Breast epithelium (tissue), 3 donors: ENCODE data around the gene KAT8.

Experiments
- POLR2A ChIP-seq: fragments of 450-650 bp; IDR thresholded peaks from one replicate; pipeline ENCODE4 v1.6.1; 2016; ENCODE audit warnings: antibody characterized with exemption, mild to moderate bottlenecking, moderate library complexity
- POLR2AphosphoS5 ChIP-seq, 3 donors: sonication (generic); formaldehyde crosslinking; IDR thresholded peaks; one replicate each; pipeline ENCODE4 v1.6.1; 2017; ENCODE audit warnings: antibody characterized with exemption in 3 of 3
- TF ChIP-seq, protein P1 (sequence below), 3 donors: fragments of 450-650 bp; IDR thresholded peaks; one replicate each; pipeline ENCODE4 v1.5.1; 2016 to 2017; ENCODE audit warnings: antibody characterized with exemption in 3 of 3, mild to moderate bottlenecking in 3 of 3, moderate library complexity in 3 of 3

DNA sequence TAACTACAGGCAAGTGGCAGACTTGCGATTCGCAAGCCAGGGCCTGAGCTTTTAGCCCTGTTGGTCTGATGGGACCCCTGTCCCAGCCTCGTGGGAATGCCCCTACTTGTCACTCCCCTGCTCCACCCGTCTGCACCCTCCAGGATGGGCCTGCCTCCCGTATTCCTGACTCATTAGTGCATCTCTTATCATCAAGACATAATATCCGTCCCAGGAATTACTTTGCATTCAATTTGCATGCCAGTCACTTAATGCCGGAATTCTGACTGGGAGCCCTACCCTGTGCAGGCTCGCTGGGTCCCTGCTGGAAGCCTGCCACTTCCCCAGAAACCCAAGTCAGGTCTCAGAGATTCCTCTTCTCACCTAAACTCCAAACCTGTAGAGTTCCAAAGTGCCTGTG lies 32.1 kb upstream of the KAT8 start:
- TF ChIP-seq, protein P1, sequence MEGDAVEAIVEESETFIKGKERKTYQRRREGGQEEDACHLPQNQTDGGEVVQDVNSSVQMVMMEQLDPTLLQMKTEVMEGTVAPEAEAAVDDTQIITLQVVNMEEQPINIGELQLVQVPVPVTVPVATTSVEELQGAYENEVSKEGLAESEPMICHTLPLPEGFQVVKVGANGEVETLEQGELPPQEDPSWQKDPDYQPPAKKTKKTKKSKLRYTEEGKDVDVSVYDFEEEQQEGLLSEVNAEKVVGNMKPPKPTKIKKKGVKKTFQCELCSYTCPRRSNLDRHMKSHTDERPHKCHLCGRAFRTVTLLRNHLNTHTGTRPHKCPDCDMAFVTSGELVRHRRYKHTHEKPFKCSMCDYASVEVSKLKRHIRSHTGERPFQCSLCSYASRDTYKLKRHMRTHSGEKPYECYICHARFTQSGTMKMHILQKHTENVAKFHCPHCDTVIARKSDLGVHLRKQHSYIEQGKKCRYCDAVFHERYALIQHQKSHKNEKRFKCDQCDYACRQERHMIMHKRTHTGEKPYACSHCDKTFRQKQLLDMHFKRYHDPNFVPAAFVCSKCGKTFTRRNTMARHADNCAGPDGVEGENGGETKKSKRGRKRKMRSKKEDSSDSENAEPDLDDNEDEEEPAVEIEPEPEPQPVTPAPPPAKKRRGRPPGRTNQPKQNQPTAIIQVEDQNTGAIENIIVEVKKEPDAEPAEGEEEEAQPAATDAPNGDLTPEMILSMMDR (IDR thresholded peaks at IDR 0.05): no peak
- TF ChIP-seq POLR2AphosphoS5 (IDR thresholded peaks at IDR 0.05) (no peak), POLR2A (no peak)
